A673 (cell line): ENCODE measurements around the gene ZNF667.

Source experiments
- EZH2 ChIP-seq: fragments of 200-600 bp; sonication (generic); IDR thresholded peaks from 2 replicates; pipeline ENCODE4 v1.6.1; 2017; ENCODE audit warnings: borderline replicate concordance, low read depth, mild to moderate bottlenecking, mixed read lengths, antibody characterized with exemption, low read length; ENCODE audit not compliant: poor library complexity, severe bottlenecking
- TF ChIP-seq, protein P1 (sequence below): fragments of 300-800, 200-600 bp; sonication (generic); conservative IDR thresholded peaks from 2 replicates; pipeline ENCODE4 v1.5.1; 2017; ENCODE audit warnings: low read depth, mild to moderate bottlenecking, antibody characterized with exemption, low read length, moderate library complexity, mixed read lengths

DNA sequence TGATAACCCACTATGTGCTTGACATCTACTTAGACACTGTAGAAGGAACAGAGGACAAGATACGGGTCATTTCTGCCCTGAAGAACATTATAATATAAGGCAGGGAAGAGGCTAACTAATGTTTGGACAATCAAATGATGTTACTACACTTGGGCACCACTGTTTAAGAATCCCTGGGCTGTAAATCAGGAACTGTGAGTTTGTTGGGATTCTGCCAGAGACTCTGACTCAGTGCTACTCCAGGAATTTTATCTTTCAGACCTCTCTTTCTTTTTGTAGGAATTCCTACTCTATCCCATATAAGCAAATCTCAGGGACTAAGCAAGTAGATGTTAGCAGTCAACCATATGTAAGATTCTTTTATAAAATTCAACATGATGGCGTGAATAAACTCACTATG is 27.4 kb upstream of the ZNF667 start:
- TF ChIP-seq, protein P1, sequence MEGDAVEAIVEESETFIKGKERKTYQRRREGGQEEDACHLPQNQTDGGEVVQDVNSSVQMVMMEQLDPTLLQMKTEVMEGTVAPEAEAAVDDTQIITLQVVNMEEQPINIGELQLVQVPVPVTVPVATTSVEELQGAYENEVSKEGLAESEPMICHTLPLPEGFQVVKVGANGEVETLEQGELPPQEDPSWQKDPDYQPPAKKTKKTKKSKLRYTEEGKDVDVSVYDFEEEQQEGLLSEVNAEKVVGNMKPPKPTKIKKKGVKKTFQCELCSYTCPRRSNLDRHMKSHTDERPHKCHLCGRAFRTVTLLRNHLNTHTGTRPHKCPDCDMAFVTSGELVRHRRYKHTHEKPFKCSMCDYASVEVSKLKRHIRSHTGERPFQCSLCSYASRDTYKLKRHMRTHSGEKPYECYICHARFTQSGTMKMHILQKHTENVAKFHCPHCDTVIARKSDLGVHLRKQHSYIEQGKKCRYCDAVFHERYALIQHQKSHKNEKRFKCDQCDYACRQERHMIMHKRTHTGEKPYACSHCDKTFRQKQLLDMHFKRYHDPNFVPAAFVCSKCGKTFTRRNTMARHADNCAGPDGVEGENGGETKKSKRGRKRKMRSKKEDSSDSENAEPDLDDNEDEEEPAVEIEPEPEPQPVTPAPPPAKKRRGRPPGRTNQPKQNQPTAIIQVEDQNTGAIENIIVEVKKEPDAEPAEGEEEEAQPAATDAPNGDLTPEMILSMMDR, result no peak
- TF ChIP-seq EZH2, result no peak
